Effector memory CD4-positive, alpha-beta T cell (primary cell): ENCODE measurements around the gene C8B.

Source experiments
- DNase-seq, 3 donors: peaks; one replicate each; pipeline ENCODE4 v3.0.0-alpha.2; 2020
- H3K27ac ChIP-seq: 2 replicates; pipeline ENCODE4 v1.7.0; 2013; ENCODE audit warnings: mild to moderate bottlenecking, low read length, moderate library complexity; ENCODE audit not compliant: insufficient read depth, poor library complexity, severe bottlenecking
- H3K27me3 ChIP-seq: replicated peaks from 2 replicates; pipeline ENCODE4 v1.7.0; 2013; ENCODE audit warnings: mild to moderate bottlenecking, low read length; ENCODE audit not compliant: insufficient read depth, control insufficient read depth, poor library complexity, severe bottlenecking
- H3K36me3 ChIP-seq: 2 replicates; pipeline ENCODE4 v1.7.0; 2013; ENCODE audit warnings: mild to moderate bottlenecking, low read length, moderate library complexity; ENCODE audit not compliant: control insufficient read depth, insufficient read depth
- H3K4me1 ChIP-seq: 2 replicates; pipeline ENCODE4 v1.7.0; 2013; ENCODE audit warnings: low read length, mild to moderate bottlenecking; ENCODE audit not compliant: control insufficient read depth, insufficient read depth, poor library complexity, severe bottlenecking
- H3K4me3 ChIP-seq: 2 replicates; pipeline ENCODE4 v1.7.0; 2013; ENCODE audit warnings: low read length, low read depth, mild to moderate bottlenecking; ENCODE audit not compliant: insufficient read depth, poor library complexity, severe bottlenecking
- H3K9me3 ChIP-seq: 2 replicates; pipeline ENCODE4 v1.7.0; 2013; ENCODE audit warnings: mild to moderate bottlenecking, low read length, moderate library complexity; ENCODE audit not compliant: control insufficient read depth

The C8B gene

GRCh38 chr1:56911098-56911938 is 54.5 kb downstream of the C8B start:
- DNase-seq: no peak
- Histone ChIP-seq H3K4me1 (no peaks in the 10 kb centered on the region), H3K4me3 (no peak overlapping the region), H3K9me3 (no peaks in the 10 kb centered on the region), H3K36me3 (no peaks in the 10 kb centered on the region), H3K27me3 (no peaks in the 10 kb centered on the region), H3K27ac (no peak overlapping the region)

- Histone ChIP-seq H3K9me3 (no peaks in the 10 kb centered on the region), H3K4me1 (no peaks in the 10 kb centered on the region), H3K27ac (no peak overlapping the region), H3K36me3 (no peaks in the 10 kb centered on the region), H3K27me3 (peaks cover 3% of the 10 kb centered on the region), H3K4me3 (no peak overlapping the region)
- DNase-seq: no peak
Measured at GRCh38 chr1:56910441-56910985, 55.3 kb downstream of the C8B start.

GRCh38 chr1:56908619-56909221 is 57.1 kb downstream of the C8B start:
- H3K9me3 ChIP-seq: no peaks in the 10 kb centered on the region
- no peak for DNase-seq

GRCh38 chr1:56905667-56906066 is 60.1 kb downstream of the C8B start:
- peaks cover 4% of the 10 kb centered on the region for H3K27me3 ChIP-seq
- no peak overlapping the region for H3K27ac ChIP-seq
- no peaks in the 10 kb centered on the region for H3K9me3 ChIP-seq
- no peak overlapping the region for H3K4me3 ChIP-seq
- H3K36me3 ChIP-seq: no peaks in the 10 kb centered on the region
- no peaks in the 10 kb centered on the region for H3K4me1 ChIP-seq
- no peak for DNase-seq

More at GRCh38 chr1:56908619-56909221, 57.1 kb downstream of the C8B start:
- no peak overlapping the region for H3K27ac ChIP-seq
- no peak overlapping the region for H3K4me3 ChIP-seq
- peaks cover 4% of the 10 kb centered on the region for H3K27me3 ChIP-seq
- H3K4me1 ChIP-seq: no peaks in the 10 kb centered on the region
- H3K36me3 ChIP-seq: no peaks in the 10 kb centered on the region

- no peaks in the 10 kb centered on the region for H3K9me3 ChIP-seq
- no peak for DNase-seq
- H3K27me3 ChIP-seq: peaks cover 4% of the 10 kb centered on the region
- H3K27ac ChIP-seq: no peak overlapping the region
- H3K4me3 ChIP-seq: no peak overlapping the region
- H3K4me1 ChIP-seq: no peaks in the 10 kb centered on the region
- H3K36me3 ChIP-seq: no peaks in the 10 kb centered on the region
Measured at GRCh38 chr1:56904663-56905397, 61.0 kb downstream of the C8B start.

GRCh38 chr1:56903778-56904177 is 62.0 kb downstream of the C8B start:
- DNase-seq: no peak
- Histone ChIP-seq H3K4me1 (no peaks in the 10 kb centered on the region), H3K9me3 (no peaks in the 10 kb centered on the region), H3K36me3 (no peaks in the 10 kb centered on the region), H3K27me3 (peaks cover 4% of the 10 kb centered on the region), H3K4me3 (no peak overlapping the region), H3K27ac (no peak overlapping the region)

GRCh38 chr1:56901716-56902115 is 64.1 kb downstream of the C8B start:
- Histone ChIP-seq H3K27ac (no peak overlapping the region), H3K36me3 (no peaks in the 10 kb centered on the region), H3K4me3 (no peak overlapping the region), H3K9me3 (no peaks in the 10 kb centered on the region), H3K27me3 (peaks cover 4% of the 10 kb centered on the region), H3K4me1 (no peaks in the 10 kb centered on the region)
- no peak for DNase-seq

GRCh38 chr1:56898879-56899278 is 66.9 kb downstream of the C8B start:
- Histone ChIP-seq H3K27ac (no peak overlapping the region), H3K36me3 (no peaks in the 10 kb centered on the region), H3K27me3 (no peaks in the 10 kb centered on the region), H3K4me3 (no peak overlapping the region), H3K4me1 (no peaks in the 10 kb centered on the region), H3K9me3 (no peaks in the 10 kb centered on the region)
- no peak for DNase-seq

- Histone ChIP-seq H3K4me1 (no peaks in the 10 kb centered on the region), H3K4me3 (no peak overlapping the region), H3K27ac (no peak overlapping the region), H3K9me3 (no peaks in the 10 kb centered on the region), H3K27me3 (no peaks in the 10 kb centered on the region), H3K36me3 (no peaks in the 10 kb centered on the region)
- no peak for DNase-seq
Measured at GRCh38 chr1:56898005-56898373, 67.8 kb downstream of the C8B start.
